Activated T-cell treated with anti-CD3 and anti-CD28 coated beads for 4 hours (primary cell): Measurements from ENCODE around the gene TBCD.

Experiments used
- DNase-seq: peaks from one replicate; pipeline ENCODE4 v3.0.0-alpha.2; 2020

The TBCD gene

DNA sequence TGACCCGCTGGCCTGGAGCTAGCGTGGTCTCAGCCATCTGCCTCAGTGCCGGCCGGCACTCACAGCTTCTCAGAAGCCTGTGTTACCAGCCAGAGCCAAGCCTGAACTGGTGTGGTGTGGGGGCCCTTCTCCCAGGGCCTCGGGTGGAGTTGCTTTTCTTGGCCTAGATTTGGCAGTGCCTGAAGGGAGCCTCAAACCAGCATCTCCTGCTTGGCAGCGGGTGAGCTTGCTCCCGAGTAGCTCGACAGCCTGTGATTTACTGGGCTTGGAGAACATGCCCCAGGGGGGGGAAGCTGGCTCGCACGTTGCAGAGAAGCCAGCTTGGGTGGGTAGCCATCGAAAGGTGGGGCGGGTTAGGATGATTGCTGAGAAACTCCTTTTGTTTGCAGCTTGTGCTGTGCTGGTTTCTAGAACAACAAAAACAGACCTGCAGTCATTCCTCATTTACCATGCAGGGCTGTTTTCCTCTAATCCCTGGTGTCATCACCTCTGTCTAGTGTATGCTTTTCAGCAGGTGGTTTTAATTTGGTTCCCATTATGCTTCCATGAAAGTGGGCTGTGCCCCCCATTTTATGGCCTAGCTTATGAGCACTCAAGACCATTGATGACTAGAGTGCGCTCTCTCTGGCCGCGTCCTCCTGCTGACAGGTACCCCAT lies 42.2 kb downstream of the TBCD start:
- DNase-seq, result no peak

DNA sequence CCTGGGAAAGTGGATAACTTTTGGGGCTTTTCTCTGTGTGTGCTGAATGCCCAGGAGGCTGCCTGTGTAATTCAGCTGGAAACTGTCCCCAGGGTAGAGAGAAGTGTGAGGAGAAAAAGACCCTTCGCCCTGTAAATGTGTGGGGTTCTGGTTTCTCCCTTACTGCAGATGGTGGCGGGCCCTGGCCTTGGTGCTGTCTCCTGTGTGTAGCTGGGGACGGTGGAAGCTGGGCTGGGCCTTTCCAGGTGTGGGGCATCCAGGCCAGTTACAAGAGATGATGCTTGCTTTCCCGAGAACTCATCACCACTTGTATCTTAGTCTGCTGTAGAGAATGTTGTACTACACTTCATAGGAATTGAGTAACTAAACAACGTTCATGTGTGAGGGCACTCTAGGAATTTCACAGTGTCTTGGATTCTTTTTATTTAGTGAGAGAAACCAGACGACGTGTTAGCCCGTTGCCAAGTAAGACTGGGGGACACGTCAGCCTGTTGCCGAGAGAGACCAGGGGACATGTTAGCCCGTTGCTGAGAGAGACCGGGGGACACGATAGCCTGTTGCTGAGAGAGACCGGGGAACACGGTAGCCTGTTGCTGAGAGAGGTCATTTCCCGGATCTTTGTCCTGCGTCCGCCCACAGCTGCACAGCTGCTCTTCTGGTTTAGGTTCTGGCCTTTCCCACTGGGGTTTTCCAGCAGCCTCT lies 43.1 kb downstream of the TBCD start:
- no peak for DNase-seq

DNA sequence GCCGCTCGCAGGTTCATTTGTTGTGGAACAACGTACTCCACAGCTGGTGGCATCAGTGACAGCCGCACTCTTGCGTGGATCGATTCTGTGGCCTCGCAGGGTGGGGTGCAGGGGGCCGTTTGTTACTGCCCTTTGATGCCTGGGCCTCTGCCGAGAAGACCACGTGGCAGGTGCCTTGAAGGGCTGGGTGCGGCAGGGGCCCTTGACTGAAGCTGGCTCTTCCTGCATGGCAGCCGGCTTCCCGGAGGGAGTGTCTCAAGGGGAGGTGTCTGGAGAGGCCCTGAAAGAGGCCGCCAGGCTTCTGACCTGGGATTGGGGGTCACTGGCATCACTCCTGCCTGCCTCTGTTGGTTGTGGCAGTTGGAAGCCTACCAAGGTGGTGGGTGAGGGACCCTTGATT lies 43.8 kb downstream of the TBCD start:
- no peak for DNase-seq

DNA sequence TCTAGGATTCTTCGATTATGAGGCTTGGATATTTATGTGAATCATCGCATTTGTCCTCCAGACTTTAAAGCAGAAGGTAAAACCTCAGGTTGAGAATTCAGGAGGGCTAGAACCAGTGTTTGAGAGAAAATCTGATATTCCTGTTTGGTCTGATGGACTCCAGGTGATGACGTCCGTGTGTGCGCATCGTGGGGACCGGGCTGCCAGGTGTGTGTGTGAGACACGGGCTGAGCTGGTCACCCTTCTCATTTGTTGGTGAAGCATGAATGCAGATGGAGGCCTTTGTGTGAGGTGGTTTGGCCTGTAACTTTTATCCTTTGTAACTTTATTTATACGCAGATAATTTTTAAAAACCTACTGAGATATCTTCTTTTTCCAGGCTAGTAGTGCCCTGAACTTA lies 45.2 kb downstream of the TBCD start:
- DNase-seq, result no peak

- DNase-seq, result no peak
Observed at GRCh38 chr17:82798752-82799151, 46.9 kb downstream of the TBCD start.

- DNase-seq, result no peak
Observed at GRCh38 chr17:82799591-82799990, 47.7 kb downstream of the TBCD start.

DNA sequence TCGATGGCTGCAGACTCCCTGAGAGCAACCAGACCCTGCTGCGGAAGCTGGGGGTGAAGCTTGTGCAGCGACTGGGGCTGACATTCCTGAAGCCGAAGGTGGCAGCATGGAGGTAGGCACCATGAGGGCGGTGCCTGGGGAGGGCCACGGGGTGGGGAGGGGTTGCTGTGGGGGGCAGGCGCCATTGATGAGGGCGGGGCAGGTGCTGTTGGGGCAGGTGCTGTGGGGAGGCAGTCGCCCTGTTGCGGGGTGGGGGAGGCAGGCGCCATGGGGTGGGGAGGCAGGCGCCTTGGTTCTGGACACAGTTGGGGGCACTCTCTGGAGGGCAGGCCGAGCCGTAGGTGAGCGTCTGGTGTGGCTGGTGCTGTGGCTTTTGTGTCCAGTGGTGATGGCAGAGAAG lies 49.0 kb downstream of the TBCD start:
- DNase-seq, result no peak

GRCh38 chr17:82801377-82801970 lies 49.6 kb downstream of the TBCD start:
- DNase-seq, result no peak

- no peak for DNase-seq
Observed at GRCh38 chr17:82802075-82802780, 50.4 kb downstream of the TBCD start.

DNA sequence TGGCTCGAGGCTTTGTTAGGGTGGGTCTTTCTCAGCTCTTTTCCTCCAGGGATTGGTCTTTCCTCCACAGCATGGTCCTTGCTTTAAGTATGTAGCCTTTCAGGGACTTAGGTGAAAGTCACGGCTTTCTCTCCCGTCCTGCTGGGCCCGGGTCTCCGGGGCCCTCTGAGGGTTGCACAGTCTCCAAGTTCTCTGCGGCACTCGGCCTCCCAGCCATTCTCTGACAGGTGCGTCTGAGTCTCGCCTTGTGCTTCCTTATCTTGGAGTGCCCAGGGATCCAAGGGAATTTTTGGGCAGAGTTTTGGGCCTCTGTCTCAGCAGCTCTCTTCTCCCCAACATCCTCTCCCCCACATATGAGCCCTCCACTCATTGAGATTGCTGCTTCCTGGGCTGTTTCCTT lies 51.3 kb downstream of the TBCD start:
- DNase-seq, result no peak

GRCh38 chr17:82803606-82804005 lies 51.7 kb downstream of the TBCD start:
- no peak for DNase-seq

- DNase-seq, result no peak
Observed at GRCh38 chr17:82804442-82805191, 52.8 kb downstream of the TBCD start.

- DNase-seq, result no peak
Observed at GRCh38 chr17:82805254-82805653, 53.4 kb downstream of the TBCD start.

DNA sequence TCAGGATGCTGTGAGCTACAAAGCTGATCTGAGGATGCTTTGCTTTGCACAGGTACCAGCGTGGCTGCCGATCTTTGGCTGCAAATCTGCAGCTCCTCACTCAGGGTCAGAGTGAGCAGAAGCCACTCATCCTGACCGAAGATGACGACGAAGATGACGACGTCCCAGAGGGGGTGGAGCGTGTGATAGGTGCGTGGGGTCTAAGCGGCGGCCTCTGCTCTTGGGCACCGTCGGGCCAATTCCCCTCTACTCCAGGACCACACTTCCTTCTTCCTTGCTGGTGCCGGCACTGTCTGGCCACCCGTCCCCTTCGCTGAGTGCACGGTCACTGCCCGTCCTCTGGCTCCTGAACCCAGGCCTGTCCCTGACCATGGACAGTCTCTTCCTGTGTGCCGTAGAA lies 54.0 kb downstream of the TBCD start:
- DNase-seq, result no peak

GRCh38 chr17:82806645-82807044 lies 54.8 kb downstream of the TBCD start:
- DNase-seq, result no peak

GRCh38 chr17:82807101-82807500 lies 55.2 kb downstream of the TBCD start:
- no peak for DNase-seq

DNA sequence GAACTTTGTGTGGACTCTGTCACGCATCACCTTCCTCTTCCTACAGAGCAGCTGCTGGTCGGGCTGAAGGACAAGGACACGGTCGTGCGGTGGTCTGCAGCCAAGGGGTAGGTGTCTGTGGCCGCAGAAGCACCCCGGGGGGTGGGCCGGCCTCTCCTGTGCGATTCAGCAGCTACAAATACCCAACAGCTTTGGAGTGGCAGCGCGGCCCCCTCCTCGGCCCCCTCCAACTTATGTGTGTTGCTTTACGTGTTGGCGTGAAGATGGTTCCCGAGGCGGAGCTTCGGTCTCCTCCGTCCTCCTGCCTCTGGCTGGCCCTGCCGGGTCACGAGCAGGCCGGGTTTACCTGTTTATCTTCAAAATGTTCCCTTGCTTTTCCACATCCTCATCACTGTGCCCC lies 55.7 kb downstream of the TBCD start:
- no peak for DNase-seq

DNA sequence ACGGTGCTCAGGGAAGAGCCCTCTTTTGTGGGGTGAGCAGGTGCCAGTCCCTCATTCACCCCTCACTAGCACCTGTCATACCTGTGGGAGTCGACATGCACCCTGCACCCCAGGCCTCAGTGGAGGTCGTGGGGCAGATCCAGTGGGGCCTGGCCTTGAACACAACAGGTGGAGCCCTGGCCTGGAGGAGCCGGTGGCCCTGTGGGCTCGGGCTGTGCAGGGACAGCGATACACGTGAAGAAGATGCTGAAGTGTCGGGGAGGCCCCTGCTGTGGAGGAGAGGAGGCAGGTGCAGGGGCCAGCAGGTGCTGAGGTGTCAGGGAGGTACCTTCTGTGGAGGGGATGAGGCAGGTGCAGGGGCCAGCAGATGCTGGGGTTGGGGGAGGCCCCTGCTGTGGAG lies 56.1 kb downstream of the TBCD start:
- no peak for DNase-seq

- DNase-seq, result no peak
Observed at GRCh38 chr17:82808921-82809905, 57.3 kb downstream of the TBCD start.

DNA sequence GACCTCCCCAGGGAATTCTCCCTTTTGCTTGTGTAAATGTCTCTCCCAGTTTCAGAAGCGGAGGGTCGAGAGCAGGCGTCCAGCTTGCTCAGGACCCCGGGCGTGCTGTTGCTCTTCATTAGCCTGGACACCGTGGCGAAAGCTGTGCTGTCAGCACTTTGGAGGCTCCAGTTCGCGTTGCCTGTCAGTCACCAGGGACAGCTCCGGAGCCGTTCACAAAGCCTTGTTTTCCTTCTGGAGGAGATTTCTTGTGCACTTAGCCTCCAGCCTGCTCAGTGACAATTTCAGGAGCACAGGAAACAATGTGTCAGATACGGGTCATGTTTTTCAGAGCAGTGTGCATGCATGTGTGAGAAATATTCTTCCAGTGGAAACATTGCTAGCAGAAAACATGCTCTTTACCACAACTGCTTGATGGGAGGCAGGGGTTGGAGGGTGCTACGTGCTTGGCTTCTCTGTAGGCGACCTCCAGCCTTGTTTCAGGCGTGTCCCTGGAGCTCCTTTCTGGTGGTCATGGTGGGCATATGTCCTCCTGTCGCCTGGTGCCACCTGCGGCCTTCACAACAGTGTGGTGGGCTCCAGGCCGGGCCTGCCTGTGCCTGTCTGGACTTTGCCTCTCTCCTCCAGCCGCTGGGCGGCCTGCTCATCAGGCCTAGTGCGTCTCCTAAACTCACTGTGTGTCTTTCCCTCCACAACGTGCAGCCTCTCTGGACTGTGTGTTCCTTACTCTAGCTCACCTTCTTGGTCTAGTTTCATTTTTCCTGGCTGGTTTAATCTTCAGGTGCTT lies 59.0 kb downstream of the TBCD start:
- DNase-seq, result no peak

- no peak for DNase-seq
Observed at GRCh38 chr17:82812058-82812457, 60.2 kb downstream of the TBCD start.
